Loucy (cell line): ENCODE data around the gene NAA11.

ENCODE experiments used
- CTCF ChIP-seq: fragments of 200-600 bp; sonication (generic); conservative IDR thresholded peaks from 2 replicates; pipeline ENCODE4 v1.5.1; 2014; ENCODE audit warnings: mild to moderate bottlenecking, antibody characterized with exemption, low read length
- EZH2phosphoT487 ChIP-seq: fragments of 200-600 bp; IDR thresholded peaks from 2 replicates; pipeline ENCODE4 v1.6.1; 2018; ENCODE audit warnings: antibody characterized with exemption, mild to moderate bottlenecking, moderate library complexity, borderline replicate concordance

- TF ChIP-seq CTCF, result no peak
- no peak for TF ChIP-seq EZH2phosphoT487
Observed at GRCh38 chr4:79315891-79316290, 10.0 kb downstream of the NAA11 start.
